DMS53 (cell line): ENCODE results near the gene RBPJ.
"Not testable (repeated sequence)": the region's sequence is repeated elsewhere in the genome, so short reads cannot be mapped to it uniquely, and the experiment has no call there.

ENCODE experiments used
- DNase-seq: peaks from one replicate; lab custom pipeline; 2025; lab: John Stamatoyannopoulos, UW

The RBPJ gene

GRCh38 chr4:26302031-26302899 lies 18.5 kb upstream of the RBPJ start:
- DNase-seq: no peak

- no peak for DNase-seq
Measured at GRCh38 chr4:26303008-26303407, 17.8 kb upstream of the RBPJ start.

- DNase-seq: no peak
Measured at GRCh38 chr4:26307037-26307800, 13.6 kb upstream of the RBPJ start.

- peak; percentile 43 for DNase-seq
Measured at GRCh38 chr4:26308568-26308967, 12.2 kb upstream of the RBPJ start.

GRCh38 chr4:26310264-26310663 lies 10.6 kb upstream of the RBPJ start:
- no peak for DNase-seq

- DNase-seq: no peak
Measured at GRCh38 chr4:26311633-26312032, 9.2 kb upstream of the RBPJ start.

GRCh38 chr4:26315316-26315932 lies 5.4 kb upstream of the RBPJ start:
- not testable (repeated sequence) for DNase-seq

GRCh38 chr4:26317766-26318165 lies 3.0 kb upstream of the RBPJ start:
- DNase-seq: no peak

GRCh38 chr4:26319467-26319948 lies 1.3 kb upstream of the RBPJ start:
- DNase-seq: peak; percentile 100

GRCh38 chr4:26319949-26320537 lies 771 bp upstream of the RBPJ start:
- DNase-seq: peak; percentile 86

- peak; percentile 80 for DNase-seq
Measured at GRCh38 chr4:26321373-26322221, 783 bp downstream of the RBPJ start.

GRCh38 chr4:26322346-26322745 lies 1.5 kb downstream of the RBPJ start:
- no peak for DNase-seq

GRCh38 chr4:26323821-26324220 lies 3.0 kb downstream of the RBPJ start:
- no peak for DNase-seq

- peak; percentile 66 for DNase-seq
Measured at GRCh38 chr4:26325191-26325590, 4.4 kb downstream of the RBPJ start.

GRCh38 chr4:26326791-26327190 lies 6.0 kb downstream of the RBPJ start:
- DNase-seq: no peak

- peak; percentile 95 for DNase-seq
Measured at GRCh38 chr4:26330186-26330787, 9.5 kb downstream of the RBPJ start.

- peak; percentile 98 for DNase-seq
Measured at GRCh38 chr4:26330946-26331345, 10.1 kb downstream of the RBPJ start.

GRCh38 chr4:26331380-26331950 lies 10.7 kb downstream of the RBPJ start:
- peak; percentile 86 for DNase-seq

GRCh38 chr4:26334366-26334765 lies 13.6 kb downstream of the RBPJ start:
- no peak for DNase-seq

- DNase-seq: no peak
Measured at GRCh38 chr4:26337612-26338011, 16.8 kb downstream of the RBPJ start.
